ENCODE results near the gene SLC4A1AP.

Gene SLC4A1AP

DNA sequence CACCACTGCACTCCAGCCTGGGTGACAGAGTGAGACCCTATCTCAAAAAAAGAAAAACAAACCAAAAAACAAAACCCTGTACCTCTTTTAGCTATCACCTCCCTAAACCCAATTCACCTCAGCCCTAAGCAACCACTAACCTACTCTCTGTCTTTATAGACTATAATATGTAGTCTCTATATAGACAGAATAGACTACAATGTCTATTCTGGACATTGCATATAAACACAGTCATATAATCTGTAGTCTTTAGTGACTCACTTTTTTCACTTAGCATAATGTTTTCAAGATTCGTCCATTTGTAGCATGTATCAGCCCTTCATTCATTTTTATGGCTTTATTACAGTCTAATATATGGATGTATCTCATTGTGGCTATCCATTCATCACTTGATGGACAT is 70.6 kb downstream of the SLC4A1AP start:
- Histone ChIP-seq H3K9ac (ENCODE audit: low read length) (no peak overlapping the region), H2AFZ (ENCODE audit: low read depth, low read length, severe bottlenecking) (no peak overlapping the region), H3F3A (ENCODE audit: insufficient read depth) (no peaks in the 10 kb centered on the region), H3K9me2 (replicated peaks; ENCODE audit: insufficient read depth, low read length) (no peaks in the 10 kb centered on the region), H3K27ac (ENCODE audit: low read depth, low read length) (no peak overlapping the region), H3K4me2 (ENCODE audit: low read depth, low read length, poor library complexity, severe bottlenecking) (no peak overlapping the region), H4K20me1 (ENCODE audit: low read depth, low read length) (no peaks in the 10 kb centered on the region), H3K9me3 (ENCODE audit: insufficient read depth, low read length) (no peaks in the 10 kb centered on the region), H3K4me3 (ENCODE audit: insufficient read depth, low read length, poor library complexity, severe bottlenecking) (no peak overlapping the region), H3K27me3 (ENCODE audit: low read length) (no peaks in the 10 kb centered on the region), H3K36me3 (ENCODE audit: low read length) (no peaks in the 10 kb centered on the region), H3K79me2 (ENCODE audit: insufficient read depth, low read length) (no peaks in the 10 kb centered on the region)
- no peak for TF ChIP-seq EZH2phosphoT487 (conservative IDR thresholded peaks at IDR 0.05; ENCODE audit: low read length)

- Histone ChIP-seq H3K9me2 (replicated peaks; ENCODE audit: insufficient read depth, low read length) (no peaks in the 10 kb centered on the region), H2AFZ (ENCODE audit: low read depth, low read length, severe bottlenecking) (no peak overlapping the region), H3K27ac (ENCODE audit: low read depth, low read length) (no peak overlapping the region), H3K27me3 (ENCODE audit: low read length) (no peaks in the 10 kb centered on the region), H3K79me2 (ENCODE audit: insufficient read depth, low read length) (no peaks in the 10 kb centered on the region), H3K9ac (ENCODE audit: low read length) (no peak overlapping the region), H3F3A (ENCODE audit: insufficient read depth) (no peaks in the 10 kb centered on the region), H3K4me2 (ENCODE audit: low read depth, low read length, poor library complexity, severe bottlenecking) (no peak overlapping the region), H3K9me3 (ENCODE audit: insufficient read depth, low read length) (no peaks in the 10 kb centered on the region), H3K4me3 (ENCODE audit: insufficient read depth, low read length, poor library complexity, severe bottlenecking) (no peak overlapping the region), H3K36me3 (ENCODE audit: low read length) (no peaks in the 10 kb centered on the region), H4K20me1 (ENCODE audit: low read depth, low read length) (no peaks in the 10 kb centered on the region)
- TF ChIP-seq EZH2phosphoT487 (conservative IDR thresholded peaks at IDR 0.05; ENCODE audit: low read length): no peak
- TF ChIP-seq, protein P1, sequence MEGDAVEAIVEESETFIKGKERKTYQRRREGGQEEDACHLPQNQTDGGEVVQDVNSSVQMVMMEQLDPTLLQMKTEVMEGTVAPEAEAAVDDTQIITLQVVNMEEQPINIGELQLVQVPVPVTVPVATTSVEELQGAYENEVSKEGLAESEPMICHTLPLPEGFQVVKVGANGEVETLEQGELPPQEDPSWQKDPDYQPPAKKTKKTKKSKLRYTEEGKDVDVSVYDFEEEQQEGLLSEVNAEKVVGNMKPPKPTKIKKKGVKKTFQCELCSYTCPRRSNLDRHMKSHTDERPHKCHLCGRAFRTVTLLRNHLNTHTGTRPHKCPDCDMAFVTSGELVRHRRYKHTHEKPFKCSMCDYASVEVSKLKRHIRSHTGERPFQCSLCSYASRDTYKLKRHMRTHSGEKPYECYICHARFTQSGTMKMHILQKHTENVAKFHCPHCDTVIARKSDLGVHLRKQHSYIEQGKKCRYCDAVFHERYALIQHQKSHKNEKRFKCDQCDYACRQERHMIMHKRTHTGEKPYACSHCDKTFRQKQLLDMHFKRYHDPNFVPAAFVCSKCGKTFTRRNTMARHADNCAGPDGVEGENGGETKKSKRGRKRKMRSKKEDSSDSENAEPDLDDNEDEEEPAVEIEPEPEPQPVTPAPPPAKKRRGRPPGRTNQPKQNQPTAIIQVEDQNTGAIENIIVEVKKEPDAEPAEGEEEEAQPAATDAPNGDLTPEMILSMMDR (IDR thresholded peaks at IDR 0.05; ENCODE audit: insufficient read depth, low read length, poor library complexity, severe bottlenecking): no peak
Observed at GRCh38 chr2:27735263-27735904, 71.7 kb downstream of the SLC4A1AP start.

DNA sequence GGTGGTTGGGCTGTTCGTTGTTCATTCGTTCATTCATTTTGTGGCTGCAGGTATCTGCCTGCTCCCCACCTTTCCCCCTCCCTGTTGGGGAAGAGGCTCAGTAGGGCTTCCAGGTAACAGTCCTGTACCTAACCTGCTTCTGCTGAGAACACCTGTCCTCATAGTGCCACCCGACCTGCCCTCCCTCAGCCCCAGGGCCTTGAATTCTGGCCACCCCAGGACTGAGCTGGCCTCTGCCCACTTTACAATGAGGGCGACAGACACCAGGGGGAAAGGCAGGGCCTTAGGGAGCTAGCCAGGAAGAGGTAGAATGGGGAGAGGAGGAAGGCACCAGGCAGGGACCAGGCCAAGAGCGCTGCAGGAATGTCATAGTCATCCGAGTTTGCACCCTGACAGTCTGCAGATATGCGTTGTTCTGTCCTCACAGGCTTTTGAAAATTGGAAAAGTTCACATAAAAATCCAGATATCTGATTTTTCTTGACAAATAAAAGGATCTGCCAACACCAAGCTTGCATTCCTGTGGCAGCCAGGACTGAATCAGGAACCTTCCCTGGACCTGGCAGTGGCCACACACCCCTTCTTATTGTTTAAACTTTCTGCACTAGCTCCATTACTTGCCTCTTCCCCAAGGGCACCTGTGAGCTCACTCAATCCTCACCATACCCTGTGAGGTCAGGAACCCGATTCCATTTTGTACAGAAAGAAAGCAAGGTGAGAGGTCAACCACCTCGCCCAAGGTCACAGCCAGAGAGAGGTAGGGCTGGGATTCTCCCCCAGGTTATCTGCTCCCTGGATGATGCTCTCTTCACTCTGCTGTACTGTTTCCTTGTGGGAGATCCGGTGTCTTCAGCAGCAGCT is 72.6 kb downstream of the SLC4A1AP start:
- no peaks in the 10 kb centered on the region for H3K36me3 ChIP-seq (ENCODE audit: low read length)
- no peak overlapping the region for H3K9ac ChIP-seq (ENCODE audit: low read length)
- no peaks in the 10 kb centered on the region for H3K27me3 ChIP-seq (ENCODE audit: low read length)
- TF ChIP-seq EZH2phosphoT487 (conservative IDR thresholded peaks at IDR 0.05; ENCODE audit: low read length): no peak
- TF ChIP-seq, protein P1 (IDR thresholded peaks at IDR 0.05; ENCODE audit: insufficient read depth, low read length, poor library complexity, severe bottlenecking): no peak
- H2AFZ ChIP-seq (ENCODE audit: low read depth, low read length, severe bottlenecking): no peak overlapping the region
- no peaks in the 10 kb centered on the region for H4K20me1 ChIP-seq (ENCODE audit: low read depth, low read length)
- H3K4me2 ChIP-seq (ENCODE audit: low read depth, low read length, poor library complexity, severe bottlenecking): no peak overlapping the region
- H3K4me3 ChIP-seq (ENCODE audit: insufficient read depth, low read length, poor library complexity, severe bottlenecking): no peak overlapping the region
- no peaks in the 10 kb centered on the region for H3K9me3 ChIP-seq (ENCODE audit: insufficient read depth, low read length)
- no peak overlapping the region for H3K27ac ChIP-seq (ENCODE audit: low read depth, low read length)
- H3K9me2 ChIP-seq (replicated peaks; ENCODE audit: insufficient read depth, low read length): no peaks in the 10 kb centered on the region
- no peaks in the 10 kb centered on the region for H3K79me2 ChIP-seq (ENCODE audit: insufficient read depth, low read length)
- no peaks in the 10 kb centered on the region for H3F3A ChIP-seq (ENCODE audit: insufficient read depth)

DNA sequence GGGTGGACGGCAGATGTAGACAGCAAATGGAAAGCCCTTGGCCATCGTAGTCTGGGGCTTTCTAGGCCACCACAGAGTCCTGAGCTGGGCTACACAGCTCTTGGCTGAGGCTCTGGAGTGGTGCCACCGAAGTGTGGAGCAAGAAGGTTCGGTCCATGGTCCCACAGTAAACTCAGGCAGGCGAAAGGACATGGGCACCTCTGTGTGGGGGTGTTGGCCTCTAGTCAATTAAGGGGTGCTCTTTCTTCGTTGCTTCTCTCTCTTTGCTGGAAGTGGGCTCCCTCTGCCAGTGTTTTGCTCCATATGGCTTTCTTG is 73.2 kb downstream of the SLC4A1AP start:
- no peak overlapping the region for H3K4me2 ChIP-seq (ENCODE audit: low read depth, low read length, poor library complexity, severe bottlenecking)
- TF ChIP-seq, protein P1 (IDR thresholded peaks at IDR 0.05; ENCODE audit: insufficient read depth, low read length, poor library complexity, severe bottlenecking): no peak
- no peak for TF ChIP-seq EZH2phosphoT487 (conservative IDR thresholded peaks at IDR 0.05; ENCODE audit: low read length)
- no peaks in the 10 kb centered on the region for H3K9me2 ChIP-seq (replicated peaks; ENCODE audit: insufficient read depth, low read length)
- H3K9ac ChIP-seq (ENCODE audit: low read length): no peak overlapping the region
- no peaks in the 10 kb centered on the region for H3K27me3 ChIP-seq (ENCODE audit: low read length)
- no peaks in the 10 kb centered on the region for H3K9me3 ChIP-seq (ENCODE audit: insufficient read depth, low read length)
- no peaks in the 10 kb centered on the region for H3K79me2 ChIP-seq (ENCODE audit: insufficient read depth, low read length)
- no peak overlapping the region for H2AFZ ChIP-seq (ENCODE audit: low read depth, low read length, severe bottlenecking)
- H3K36me3 ChIP-seq (ENCODE audit: low read length): no peaks in the 10 kb centered on the region
- no peak overlapping the region for H3K27ac ChIP-seq (ENCODE audit: low read depth, low read length)
- no peaks in the 10 kb centered on the region for H3F3A ChIP-seq (ENCODE audit: insufficient read depth)
- H3K4me3 ChIP-seq (ENCODE audit: insufficient read depth, low read length, poor library complexity, severe bottlenecking): no peak overlapping the region
- no peaks in the 10 kb centered on the region for H4K20me1 ChIP-seq (ENCODE audit: low read depth, low read length)
